Type B pancreatic cell (in vitro differentiated cells): Measurements from ENCODE around the gene NMNAT3. TPM values are rescaled to one million over a fixed set of nuclear protein-coding genes. Genes with fewer than 3 reads are reported as not detected.
A peak's percentile ranks its signal among the peaks of the same experiment; 100 is the strongest.

ENCODE experiments used
- DNase-seq: peaks from one replicate; pipeline ENCODE4 v3.0.0; 2021; ENCODE audit warnings: mixed read lengths; ENCODE audit not compliant: unreplicated experiment; ENCODE audit errors: extremely low spot score
- H3K27ac Mint-ChIP-seq: 2 replicates; pipeline ENCODE4 v1.8.0; 2021; ENCODE audit warnings: mild to moderate bottlenecking, mixed read lengths
- H3K27me3 Mint-ChIP-seq: 2 replicates; pipeline ENCODE4 v1.8.0; 2021; ENCODE audit warnings: mixed read lengths
- H3K36me3 Mint-ChIP-seq: 2 replicates; pipeline ENCODE4 v1.8.0; 2021; ENCODE audit warnings: mixed read lengths
- H3K4me1 Mint-ChIP-seq: one replicate; pipeline ENCODE4 v1.8.0; 2021; ENCODE audit warnings: mixed read lengths; ENCODE audit not compliant: unreplicated experiment
- H3K4me3 Mint-ChIP-seq: 2 replicates; pipeline ENCODE4 v1.8.0; 2021; ENCODE audit warnings: mild to moderate bottlenecking, mixed read lengths
- H3K9me3 Mint-ChIP-seq: 2 replicates; pipeline ENCODE4 v1.8.0; 2021; ENCODE audit warnings: mixed read lengths
- total RNA-seq: library from RNA; stranded (reverse); gene quantifications from 2 replicates; pipeline ENCODE4 v1.2.1, GENCODE V29; 2021; ENCODE audit warnings: low replicate concordance
- TF ChIP-seq, protein P1 (sequence below): fragments of 200-600 bp; sonication (generic); conservative IDR thresholded peaks from 2 replicates; pipeline ENCODE4 v1.5.0; 2021; ENCODE audit warnings: antibody characterized with exemption, mild to moderate bottlenecking

NMNAT3 gene
- total RNA-seq, 1 donor from 2014 or later = 7.1 TPM

DNA sequence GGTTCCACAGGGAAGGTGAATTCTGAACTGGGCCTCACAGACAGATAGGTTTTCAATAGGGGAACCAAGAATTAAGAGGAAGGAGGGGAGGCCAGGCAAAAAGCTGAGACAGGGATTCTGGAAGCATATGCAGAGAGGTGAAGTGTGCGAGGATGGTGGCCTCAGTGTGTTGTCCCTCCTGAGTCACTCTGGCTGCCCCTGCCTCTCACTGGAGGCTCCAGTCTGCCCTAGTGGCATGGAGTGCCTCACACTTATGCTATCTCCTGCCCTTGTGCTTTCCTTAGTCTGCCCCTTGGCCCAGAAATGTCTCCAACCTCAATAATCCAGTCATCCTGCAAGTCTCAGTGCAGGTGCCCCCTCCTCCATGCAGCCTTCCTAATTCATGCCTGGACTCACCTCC lies 106.1 kb downstream of the NMNAT3 start:
- Mint-ChIP-seq H3K4me1 (peaks cover 12% of the 10 kb centered on the region), H3K36me3 (peaks cover 13% of the 10 kb centered on the region), H3K4me3 (no peak overlapping the region), H3K9me3 (no peaks in the 10 kb centered on the region), H3K27ac (no peak overlapping the region), H3K27me3 (no peaks in the 10 kb centered on the region)
- TF ChIP-seq, protein P1, sequence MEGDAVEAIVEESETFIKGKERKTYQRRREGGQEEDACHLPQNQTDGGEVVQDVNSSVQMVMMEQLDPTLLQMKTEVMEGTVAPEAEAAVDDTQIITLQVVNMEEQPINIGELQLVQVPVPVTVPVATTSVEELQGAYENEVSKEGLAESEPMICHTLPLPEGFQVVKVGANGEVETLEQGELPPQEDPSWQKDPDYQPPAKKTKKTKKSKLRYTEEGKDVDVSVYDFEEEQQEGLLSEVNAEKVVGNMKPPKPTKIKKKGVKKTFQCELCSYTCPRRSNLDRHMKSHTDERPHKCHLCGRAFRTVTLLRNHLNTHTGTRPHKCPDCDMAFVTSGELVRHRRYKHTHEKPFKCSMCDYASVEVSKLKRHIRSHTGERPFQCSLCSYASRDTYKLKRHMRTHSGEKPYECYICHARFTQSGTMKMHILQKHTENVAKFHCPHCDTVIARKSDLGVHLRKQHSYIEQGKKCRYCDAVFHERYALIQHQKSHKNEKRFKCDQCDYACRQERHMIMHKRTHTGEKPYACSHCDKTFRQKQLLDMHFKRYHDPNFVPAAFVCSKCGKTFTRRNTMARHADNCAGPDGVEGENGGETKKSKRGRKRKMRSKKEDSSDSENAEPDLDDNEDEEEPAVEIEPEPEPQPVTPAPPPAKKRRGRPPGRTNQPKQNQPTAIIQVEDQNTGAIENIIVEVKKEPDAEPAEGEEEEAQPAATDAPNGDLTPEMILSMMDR = no peak
- no peak for DNase-seq

- peaks cover 33% of the 10 kb centered on the region for H3K4me1 Mint-ChIP-seq
- H3K4me3 Mint-ChIP-seq = no peak overlapping the region
- H3K27me3 Mint-ChIP-seq = no peaks in the 10 kb centered on the region
- no peaks in the 10 kb centered on the region for H3K9me3 Mint-ChIP-seq
- TF ChIP-seq, protein P1 = peak; percentile 51
- no peak overlapping the region for H3K27ac Mint-ChIP-seq
- no peak for DNase-seq
- peaks cover 3% of the 10 kb centered on the region for H3K36me3 Mint-ChIP-seq
Measured at GRCh38 chr3:139564294-139564861, 113.4 kb downstream of the NMNAT3 start.

- Mint-ChIP-seq H3K27me3 (no peaks in the 10 kb centered on the region), H3K27ac (no peak overlapping the region), H3K4me3 (no peak overlapping the region), H3K9me3 (no peaks in the 10 kb centered on the region), H3K4me1 (peaks cover 44% of the 10 kb centered on the region), H3K36me3 (no peaks in the 10 kb centered on the region)
- no peak for DNase-seq
- TF ChIP-seq, protein P1 = peak; percentile 78
Measured at GRCh38 chr3:139561959-139562676, 115.7 kb downstream of the NMNAT3 start.

GRCh38 chr3:139561255-139561817 lies 116.4 kb downstream of the NMNAT3 start:
- no peaks in the 10 kb centered on the region for H3K9me3 Mint-ChIP-seq
- H3K36me3 Mint-ChIP-seq = no peaks in the 10 kb centered on the region
- H3K27ac Mint-ChIP-seq = no peak overlapping the region
- TF ChIP-seq, protein P1 = no peak
- DNase-seq = no peak
- H3K4me3 Mint-ChIP-seq = no peak overlapping the region
- H3K4me1 Mint-ChIP-seq = peaks cover 50% of the 10 kb centered on the region
- H3K27me3 Mint-ChIP-seq = no peaks in the 10 kb centered on the region

GRCh38 chr3:139560411-139560810 lies 117.4 kb downstream of the NMNAT3 start:
- H3K4me1 Mint-ChIP-seq = peaks cover 50% of the 10 kb centered on the region
- peak; percentile 44 for DNase-seq
- no peak overlapping the region for H3K4me3 Mint-ChIP-seq
- no peaks in the 10 kb centered on the region for H3K9me3 Mint-ChIP-seq
- H3K36me3 Mint-ChIP-seq = no peaks in the 10 kb centered on the region
- peak overlapping the region; percentile 55 for H3K27ac Mint-ChIP-seq
- H3K27me3 Mint-ChIP-seq = no peaks in the 10 kb centered on the region
- TF ChIP-seq, protein P1 = no peak
